HepG2 (cell line): ENCODE results near the gene ACYP2. TPM values are rescaled to one million over a fixed set of nuclear protein-coding genes. Genes with fewer than 3 reads are reported as not detected.

Experiments used
- DMTF1 ChIP-seq: sonication (generic); formaldehyde crosslinking; IDR thresholded peaks from 2 replicates; pipeline ENCODE4 v1.4.0; 2020; ENCODE audit warnings: mild to moderate bottlenecking, missing genetic modification reagents
- EHMT2 ChIP-seq: fragments of 200-600 bp; sonication (generic); IDR thresholded peaks from 2 replicates; pipeline ENCODE4 v1.7.0; 2017; ENCODE audit warnings: antibody characterized with exemption, low read depth, low read length, borderline replicate concordance
- ELK4 ChIP-seq: sonication (generic); formaldehyde crosslinking; IDR thresholded peaks from 2 replicates; pipeline ENCODE4 v1.9.0; 2021; ENCODE audit warnings: missing genetic modification reagents, borderline replicate concordance
- HMG20B ChIP-seq: conservative IDR thresholded peaks from 2 replicates; pipeline ENCODE4 v1.6.1; 2016; ENCODE audit warnings: missing genetic modification reagents, missing compliant biosample characterization
- KLF6 ChIP-seq: IDR thresholded peaks from 2 replicates; pipeline ENCODE4 v1.8.0; 2016; ENCODE audit warnings: missing biosample characterization, missing genetic modification reagents
- MAF1 ChIP-seq: sonication (generic); formaldehyde crosslinking; IDR thresholded peaks from 2 replicates; pipeline ENCODE4 v1.5.0; 2020; ENCODE audit warnings: missing genetic modification reagents, borderline replicate concordance
- NFYB ChIP-seq: sonication (generic); formaldehyde crosslinking; IDR thresholded peaks from 2 replicates; pipeline ENCODE4 v1.4.0; 2020; ENCODE audit warnings: missing genetic modification reagents
- POLR2G ChIP-seq: fragments of 200-400 bp; formaldehyde crosslinking; IDR thresholded peaks from 2 replicates; pipeline ENCODE4 v1.6.1; 2018; ENCODE audit warnings: mild to moderate bottlenecking, low read depth, low read length, moderate library complexity
- TEAD3 ChIP-seq: optimal IDR thresholded peaks from 2 replicates; pipeline ENCODE3; 2016; ENCODE audit warnings: borderline replicate concordance
- ZEB1 ChIP-seq: IDR thresholded peaks from 2 replicates; pipeline ENCODE4 v1.6.1; 2012; ENCODE audit warnings: mild to moderate bottlenecking, low read depth, inconsistent platforms; ENCODE audit not compliant: insufficient replicate concordance
- ZNF256 ChIP-seq: sonication (generic); formaldehyde crosslinking; conservative IDR thresholded peaks from 2 replicates; pipeline ENCODE4 v1.4.0; 2020; ENCODE audit warnings: missing genetic modification reagents
- polyA plus RNA-seq, 8 experiments: library from polyadenylated mRNA; depleted of rRNA in 3 of 8; stranded (reverse) in 7 of 8; unstranded in 1 of 8; fragments of >200 nt; fragmentation: Illumina TruSeq in 4 of 8; extraction: Trizol in 4 of 8; gene quantifications; 2 replicates each; pipeline versions ENCODE4 v1.2.1 to v1.2.3, GENCODE V29; 2011 to 2016; ENCODE audit warnings: low read depth in 4 of 8, missing spikeins in 1 of 8, mixed read lengths in 1 of 8; ENCODE audit not compliant: insufficient read depth in 1 of 8
- total RNA-seq, 5 experiments: library from RNA; depleted of rRNA; stranded (reverse); fragments of >200 nt; fragmentation: Illumina TruSeq; extraction: Trizol; gene quantifications; 2 replicates each; pipeline ENCODE4 v1.2.3, GENCODE V29; 2016; ENCODE audit warnings: low read depth in 1 of 5
- TF ChIP-seq, protein P1 (sequence below): IDR thresholded peaks from 2 replicates; pipeline ENCODE4 v1.6.1; 2012; ENCODE audit warnings: low read length, improper control_type of control experiment
- TF ChIP-seq, protein P2 (sequence below): sonication (generic); formaldehyde crosslinking; conservative IDR thresholded peaks from 2 replicates; pipeline ENCODE4 v1.8.0; 2022; ENCODE audit warnings: mild to moderate bottlenecking, moderate library complexity, missing genetic modification reagents
- TF ChIP-seq, protein P3 (sequence below): sonication (generic); formaldehyde crosslinking; IDR thresholded peaks from 2 replicates; pipeline ENCODE4 v1.8.1; 2022; ENCODE audit warnings: low read depth, mild to moderate bottlenecking, missing genetic modification reagents
- TF ChIP-seq, protein P4 (sequence below): sonication (generic); formaldehyde crosslinking; IDR thresholded peaks from 2 replicates; pipeline ENCODE4 v1.4.0; 2020; ENCODE audit warnings: missing genetic modification reagents

Gene ACYP2
- total and polyA plus RNA-seq, 2 of the 13 experiments (the other 11 are each of a cell fraction or from before 2014, with no cell fraction given) = 12.3 to 12.7 TPM

DNA sequence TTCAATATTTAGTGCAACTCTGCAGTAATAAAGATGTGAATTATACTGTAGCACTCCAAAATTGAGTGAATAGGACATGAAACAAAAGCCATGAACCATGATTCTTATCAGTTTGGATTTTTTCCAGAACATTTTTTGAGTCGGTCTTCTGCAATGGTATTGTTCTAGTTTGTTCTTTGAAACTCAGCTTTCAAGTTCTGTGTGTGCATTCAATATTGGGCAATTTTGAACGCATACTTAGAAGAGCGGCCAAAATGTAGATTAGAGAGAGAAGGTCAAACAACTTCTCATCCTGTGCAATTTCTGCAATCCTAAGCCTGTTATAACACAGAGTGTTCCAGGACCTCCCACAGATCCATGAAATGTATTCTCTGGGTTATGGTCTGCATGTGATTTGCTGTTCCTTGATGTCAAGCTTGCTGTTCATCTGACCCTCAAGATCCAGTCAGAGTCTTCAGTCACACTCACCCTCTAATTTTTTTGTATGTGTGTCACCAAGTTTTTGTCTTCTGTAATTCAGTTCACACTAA lies 92.3 kb downstream of the ACYP2 start (continued):
- TF ChIP-seq HMG20B (CRISPR knock-in tag) (peak; percentile 90), POLR2G (peak; percentile 44; the same call in 1 of the 2 replicates), TEAD3 (CRISPR knock-in tag) (peak; percentile 96), ZNF256 (CRISPR knock-in tag) (peak; percentile 76; the same call in 1 of the 2 replicates), MAF1 (CRISPR knock-in tag) (peak; percentile 75; the same call in 1 of the 2 replicates), ELK4 (no peak), DMTF1 (CRISPR knock-in tag) (no peak), KLF6 (CRISPR knock-in tag) (0 out of 2 replicates have a peak, but pooled peaks have one; percentile 25), NFYB (no peak), EHMT2 (peak; percentile 94; the same call in 1 of the 2 replicates), ZEB1 (peak; percentile 88)
- TF ChIP-seq, protein P1, sequence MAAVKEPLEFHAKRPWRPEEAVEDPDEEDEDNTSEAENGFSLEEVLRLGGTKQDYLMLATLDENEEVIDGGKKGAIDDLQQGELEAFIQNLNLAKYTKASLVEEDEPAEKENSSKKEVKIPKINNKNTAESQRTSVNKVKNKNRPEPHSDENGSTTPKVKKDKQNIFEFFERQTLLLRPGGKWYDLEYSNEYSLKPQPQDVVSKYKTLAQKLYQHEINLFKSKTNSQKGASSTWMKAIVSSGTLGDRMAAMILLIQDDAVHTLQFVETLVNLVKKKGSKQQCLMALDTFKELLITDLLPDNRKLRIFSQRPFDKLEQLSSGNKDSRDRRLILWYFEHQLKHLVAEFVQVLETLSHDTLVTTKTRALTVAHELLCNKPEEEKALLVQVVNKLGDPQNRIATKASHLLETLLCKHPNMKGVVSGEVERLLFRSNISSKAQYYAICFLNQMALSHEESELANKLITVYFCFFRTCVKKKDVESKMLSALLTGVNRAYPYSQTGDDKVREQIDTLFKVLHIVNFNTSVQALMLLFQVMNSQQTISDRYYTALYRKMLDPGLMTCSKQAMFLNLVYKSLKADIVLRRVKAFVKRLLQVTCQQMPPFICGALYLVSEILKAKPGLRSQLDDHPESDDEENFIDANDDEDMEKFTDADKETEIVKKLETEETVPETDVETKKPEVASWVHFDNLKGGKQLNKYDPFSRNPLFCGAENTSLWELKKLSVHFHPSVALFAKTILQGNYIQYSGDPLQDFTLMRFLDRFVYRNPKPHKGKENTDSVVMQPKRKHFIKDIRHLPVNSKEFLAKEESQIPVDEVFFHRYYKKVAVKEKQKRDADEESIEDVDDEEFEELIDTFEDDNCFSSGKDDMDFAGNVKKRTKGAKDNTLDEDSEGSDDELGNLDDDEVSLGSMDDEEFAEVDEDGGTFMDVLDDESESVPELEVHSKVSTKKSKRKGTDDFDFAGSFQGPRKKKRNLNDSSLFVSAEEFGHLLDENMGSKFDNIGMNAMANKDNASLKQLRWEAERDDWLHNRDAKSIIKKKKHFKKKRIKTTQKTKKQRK = no peak
- TF ChIP-seq, protein P2, sequence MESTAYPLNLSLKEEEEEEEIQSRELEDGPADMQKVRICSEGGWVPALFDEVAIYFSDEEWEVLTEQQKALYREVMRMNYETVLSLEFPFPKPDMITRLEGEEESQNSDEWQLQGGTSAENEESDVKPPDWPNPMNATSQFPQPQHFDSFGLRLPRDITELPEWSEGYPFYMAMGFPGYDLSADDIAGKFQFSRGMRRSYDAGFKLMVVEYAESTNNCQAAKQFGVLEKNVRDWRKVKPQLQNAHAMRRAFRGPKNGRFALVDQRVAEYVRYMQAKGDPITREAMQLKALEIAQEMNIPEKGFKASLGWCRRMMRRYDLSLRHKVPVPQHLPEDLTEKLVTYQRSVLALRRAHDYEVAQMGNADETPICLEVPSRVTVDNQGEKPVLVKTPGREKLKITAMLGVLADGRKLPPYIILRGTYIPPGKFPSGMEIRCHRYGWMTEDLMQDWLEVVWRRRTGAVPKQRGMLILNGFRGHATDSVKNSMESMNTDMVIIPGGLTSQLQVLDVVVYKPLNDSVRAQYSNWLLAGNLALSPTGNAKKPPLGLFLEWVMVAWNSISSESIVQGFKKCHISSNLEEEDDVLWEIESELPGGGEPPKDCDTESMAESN = peak; percentile 49; the same call in 1 of the 2 replicates
- TF ChIP-seq, protein P3, sequence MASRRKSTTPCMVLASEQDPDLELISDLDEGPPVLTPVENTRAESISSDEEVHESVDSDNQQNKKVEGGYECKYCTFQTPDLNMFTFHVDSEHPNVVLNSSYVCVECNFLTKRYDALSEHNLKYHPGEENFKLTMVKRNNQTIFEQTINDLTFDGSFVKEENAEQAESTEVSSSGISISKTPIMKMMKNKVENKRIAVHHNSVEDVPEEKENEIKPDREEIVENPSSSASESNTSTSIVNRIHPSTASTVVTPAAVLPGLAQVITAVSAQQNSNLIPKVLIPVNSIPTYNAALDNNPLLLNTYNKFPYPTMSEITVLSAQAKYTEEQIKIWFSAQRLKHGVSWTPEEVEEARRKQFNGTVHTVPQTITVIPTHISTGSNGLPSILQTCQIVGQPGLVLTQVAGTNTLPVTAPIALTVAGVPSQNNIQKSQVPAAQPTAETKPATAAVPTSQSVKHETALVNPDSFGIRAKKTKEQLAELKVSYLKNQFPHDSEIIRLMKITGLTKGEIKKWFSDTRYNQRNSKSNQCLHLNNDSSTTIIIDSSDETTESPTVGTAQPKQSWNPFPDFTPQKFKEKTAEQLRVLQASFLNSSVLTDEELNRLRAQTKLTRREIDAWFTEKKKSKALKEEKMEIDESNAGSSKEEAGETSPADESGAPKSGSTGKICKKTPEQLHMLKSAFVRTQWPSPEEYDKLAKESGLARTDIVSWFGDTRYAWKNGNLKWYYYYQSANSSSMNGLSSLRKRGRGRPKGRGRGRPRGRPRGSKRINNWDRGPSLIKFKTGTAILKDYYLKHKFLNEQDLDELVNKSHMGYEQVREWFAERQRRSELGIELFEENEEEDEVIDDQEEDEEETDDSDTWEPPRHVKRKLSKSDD (CRISPR knock-in tag) = peak; percentile 42; the same call in 1 of the 2 replicates
- TF ChIP-seq, protein P4, sequence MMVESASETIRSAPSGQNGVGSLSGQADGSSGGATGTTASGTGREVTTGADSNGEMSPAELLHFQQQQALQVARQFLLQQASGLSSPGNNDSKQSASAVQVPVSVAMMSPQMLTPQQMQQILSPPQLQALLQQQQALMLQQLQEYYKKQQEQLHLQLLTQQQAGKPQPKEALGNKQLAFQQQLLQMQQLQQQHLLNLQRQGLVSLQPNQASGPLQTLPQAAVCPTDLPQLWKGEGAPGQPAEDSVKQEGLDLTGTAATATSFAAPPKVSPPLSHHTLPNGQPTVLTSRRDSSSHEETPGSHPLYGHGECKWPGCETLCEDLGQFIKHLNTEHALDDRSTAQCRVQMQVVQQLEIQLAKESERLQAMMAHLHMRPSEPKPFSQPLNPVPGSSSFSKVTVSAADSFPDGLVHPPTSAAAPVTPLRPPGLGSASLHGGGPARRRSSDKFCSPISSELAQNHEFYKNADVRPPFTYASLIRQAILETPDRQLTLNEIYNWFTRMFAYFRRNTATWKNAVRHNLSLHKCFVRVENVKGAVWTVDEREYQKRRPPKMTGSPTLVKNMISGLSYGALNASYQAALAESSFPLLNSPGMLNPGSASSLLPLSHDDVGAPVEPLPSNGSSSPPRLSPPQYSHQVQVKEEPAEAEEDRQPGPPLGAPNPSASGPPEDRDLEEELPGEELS (CRISPR knock-in tag) = peak; percentile 89
